K562 (cell line): ENCODE results near the gene SETD1B. TPM values are rescaled to one million over a fixed set of nuclear protein-coding genes. Genes with fewer than 3 reads are reported as not detected.
A peak's percentile ranks its signal among the peaks of the same experiment; 100 is the strongest.

ENCODE experiments used
- ATF1 ChIP-seq, 2 experiments: fragments of 450-650 bp in 1 of 2; IDR thresholded peaks; 2 replicates each; pipeline ENCODE4 v1.6.1; 2016; ENCODE audit warnings: missing compliant biosample characterization in 1 of 2, missing genetic modification characterization in 1 of 2
- CEBPG ChIP-seq, 3 experiments: fragments of 200-800 bp in 1 of 3; sonication (Bioruptor generic) in 1 of 3; sonication (generic) in 1 of 3; formaldehyde crosslinking in 1 of 3; IDR thresholded peaks in 2 of 3; conservative IDR thresholded peaks in 1 of 3; 2 replicates each; pipeline versions ENCODE4 v1.6.1 to v1.8.0; 2016 to 2022; ENCODE audit warnings: missing compliant biosample characterization in 2 of 3, missing genetic modification characterization in 2 of 3, mild to moderate bottlenecking in 1 of 3, missing genetic modification reagents in 1 of 3
- GATAD2A ChIP-seq: fragments of 450-650 bp; IDR thresholded peaks from 2 replicates; pipeline ENCODE4 v1.6.1; 2017
- HMBOX1 ChIP-seq: sonication (generic); IDR thresholded peaks from 2 replicates; pipeline ENCODE4 v1.6.1; 2016
- HNRNPL ChIP-seq: fragments of 200-400 bp; formaldehyde crosslinking; IDR thresholded peaks from 2 replicates; pipeline ENCODE4 v1.6.1; 2017; ENCODE audit warnings: low read depth, mild to moderate bottlenecking, low read length
- KLF16 ChIP-seq: IDR thresholded peaks from 2 replicates; pipeline ENCODE4 v1.6.1; 2016; ENCODE audit warnings: antibody characterized with exemption
- MEF2A ChIP-seq: IDR thresholded peaks from 2 replicates; pipeline ENCODE4 v1.6.1; 2011; ENCODE audit warnings: low read depth, mild to moderate bottlenecking, low read length, moderate library complexity; ENCODE audit not compliant: control insufficient read depth
- MEF2D ChIP-seq: conservative IDR thresholded peaks from 2 replicates; pipeline ENCODE4 v1.6.1; 2016; ENCODE audit warnings: low read depth, missing genetic modification characterization, missing compliant biosample characterization
- MTF1 ChIP-seq: fragments of 250-450 bp; sonication (Bioruptor Pico); IDR thresholded peaks from 2 replicates; pipeline ENCODE4 v1.9.0; 2021; ENCODE audit warnings: moderate library complexity, mild to moderate bottlenecking, inconsistent platforms, borderline replicate concordance
- PCBP2 ChIP-seq: fragments of 200-400 bp; formaldehyde crosslinking; IDR thresholded peaks from 2 replicates; pipeline ENCODE4 v1.6.1; 2018; ENCODE audit warnings: low read length, low read depth, mild to moderate bottlenecking, moderate library complexity; ENCODE audit not compliant: poor library complexity, severe bottlenecking
- PRMT5 ChIP-seq: sonication (generic); formaldehyde crosslinking; IDR thresholded peaks from 2 replicates; pipeline ENCODE4 v1.5.0; 2020; ENCODE audit warnings: missing genetic modification reagents
- RBM34 ChIP-seq: fragments of 200-400 bp; formaldehyde crosslinking; IDR thresholded peaks from 2 replicates; pipeline ENCODE4 v1.6.1; 2018; ENCODE audit warnings: low read length, borderline replicate concordance; ENCODE audit not compliant: insufficient read depth
- RBM39 ChIP-seq: fragments of 200-400 bp; formaldehyde crosslinking; optimal IDR thresholded peaks from 2 replicates; pipeline ENCODE3; 2018; ENCODE audit warnings: low read depth, low read length
- SIN3B ChIP-seq: fragments of 450-650 bp; IDR thresholded peaks from 2 replicates; pipeline ENCODE4 v1.6.1; 2017; ENCODE audit warnings: low read depth, mild to moderate bottlenecking, moderate library complexity
- SMARCC2 ChIP-seq: fragments of 450-650 bp; IDR thresholded peaks from 2 replicates; pipeline ENCODE4 v1.6.1; 2017; ENCODE audit warnings: antibody characterized with exemption, moderate library complexity, mild to moderate bottlenecking, low read depth
- SMC3 ChIP-seq: conservative IDR thresholded peaks from 2 replicates; pipeline ENCODE4 v1.6.1; 2011; ENCODE audit warnings: low read depth, low read length, improper control_type of control experiment; ENCODE audit not compliant: insufficient read depth
- TARDBP ChIP-seq: fragments of 450-650 bp; IDR thresholded peaks from 2 replicates; pipeline ENCODE4 v1.6.1; 2016
- TFAM ChIP-seq: fragments of 250-450 bp; sonication (Bioruptor Pico); conservative IDR thresholded peaks from 2 replicates; pipeline ENCODE4 v1.5.0; 2021; ENCODE audit warnings: mild to moderate bottlenecking, moderate library complexity
- ZBTB1 ChIP-seq: sonication (generic); formaldehyde crosslinking; IDR thresholded peaks from 2 replicates; pipeline ENCODE4 v1.8.1; 2023; ENCODE audit warnings: missing genetic modification reagents, low read depth, mild to moderate bottlenecking, borderline replicate concordance
- ZNF124 ChIP-seq: sonication (generic); formaldehyde crosslinking; IDR thresholded peaks from 2 replicates; pipeline ENCODE4 v1.8.1; 2022; ENCODE audit warnings: missing genetic modification reagents
- ZNF224 ChIP-seq: sonication (generic); formaldehyde crosslinking; IDR thresholded peaks from 2 replicates; pipeline ENCODE4 v1.8.0; 2022; ENCODE audit warnings: mild to moderate bottlenecking, missing genetic modification reagents
- ZNF232 ChIP-seq: sonication (generic); formaldehyde crosslinking; IDR thresholded peaks from 2 replicates; pipeline ENCODE4 v1.8.0; 2022; ENCODE audit warnings: mild to moderate bottlenecking, missing genetic modification reagents
- ZNF395 ChIP-seq: fragments of 200-800 bp; sonication (Bioruptor generic); IDR thresholded peaks from 2 replicates; pipeline ENCODE4 v1.6.1; 2017; ENCODE audit warnings: missing genetic modification characterization, missing compliant biosample characterization
- ZNF41 ChIP-seq: fragments of 250-450 bp; sonication (Bioruptor Pico); conservative IDR thresholded peaks from 2 replicates; pipeline ENCODE4 v1.4.0; 2020; ENCODE audit warnings: mild to moderate bottlenecking
- polyA plus RNA-seq, 8 experiments: library from polyadenylated mRNA; depleted of rRNA in 4 of 8; stranded (reverse) in 5 of 8; unstranded in 3 of 8; fragments of >200 nt; fragmentation: Nextera tagmentation in 2 of 8; fragmentation: Illumina TruSeq in 1 of 8; extraction: Ambion mirVana in 2 of 8; extraction: Trizol in 1 of 8; gene quantifications; 2 replicates each; pipeline versions ENCODE4 v1.2.1 to v1.2.3, GENCODE V29; 2011 to 2014; ENCODE audit warnings: inconsistent platforms in 1 of 8, missing spikeins in 1 of 8
- total RNA-seq, 7 experiments: library from RNA; depleted of rRNA in 6 of 7; stranded (reverse); fragments of >200 nt in 6 of 7; fragmentation: Illumina TruSeq in 2 of 7; extraction: Trizol in 2 of 7; gene quantifications; 2 replicates each; pipeline versions ENCODE4 v1.2.1 to v1.2.3, GENCODE V29; 2011 to 2021; ENCODE audit warnings: low replicate concordance in 1 of 7
- TF ChIP-seq, protein P1 (sequence below), 2 experiments: fragments of 450-650 bp; IDR thresholded peaks; 2 replicates each; pipeline ENCODE4 v1.6.1; 2016

SETD1B gene
- total and polyA plus RNA-seq, 9 of the 15 experiments (the other 6 are each of a cell fraction or from before 2014, with no cell fraction given), result 0.48 to 26.6 (median 2.3) TPM

DNA sequence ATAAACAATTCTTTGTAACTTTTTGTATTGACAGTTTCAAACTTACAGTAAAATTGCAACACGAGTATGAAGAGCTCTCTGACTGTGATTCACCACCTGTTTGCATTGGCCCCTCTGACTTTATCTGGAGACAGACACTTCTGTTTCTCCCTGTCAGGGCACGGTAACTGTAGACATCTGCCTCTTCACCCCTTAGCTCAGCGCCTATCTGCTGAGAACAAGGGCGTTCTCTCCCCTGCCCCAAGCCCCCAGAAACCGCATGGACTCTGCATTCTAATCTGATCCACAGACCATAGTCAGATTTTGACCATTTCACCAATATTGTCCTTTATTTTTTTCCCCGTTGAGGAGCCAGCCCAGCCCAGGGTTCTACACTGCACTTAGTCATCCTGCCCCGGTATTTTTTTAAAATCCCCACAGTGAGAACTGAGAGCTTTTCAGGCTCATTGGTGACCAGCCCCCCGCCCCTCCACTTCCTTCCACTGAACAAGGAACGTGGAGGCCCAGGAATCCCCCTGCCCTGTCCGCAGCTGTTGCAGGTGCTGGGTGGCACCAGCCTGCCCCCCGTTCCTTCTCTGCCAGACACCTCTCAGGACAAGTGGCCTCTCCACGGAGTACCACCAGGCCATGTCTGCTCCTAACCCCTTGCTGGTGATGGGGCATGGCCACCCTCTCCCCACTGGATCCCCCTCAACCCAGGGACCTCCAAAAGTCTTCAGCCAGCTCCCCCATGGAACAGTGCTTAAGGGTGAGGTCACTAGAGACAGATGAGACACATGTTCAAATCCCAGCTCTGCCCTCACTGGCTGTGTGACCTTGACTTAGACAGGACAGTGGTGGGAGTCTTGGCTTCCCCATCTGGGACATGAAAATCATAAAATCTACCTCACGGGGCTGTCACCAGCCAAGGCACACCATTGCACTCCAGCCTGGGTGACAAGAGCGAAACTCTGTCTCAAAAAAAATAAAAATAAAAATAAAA, 21.5 kb upstream of the SETD1B start (continued):
- peak; percentile 26; the same call in 1 of the 2 replicates for TF ChIP-seq ZNF395
- no peak for TF ChIP-seq HMBOX1
- no peak for TF ChIP-seq SIN3B
- no peak for TF ChIP-seq MTF1 (CRISPR knock-in tag)
- TF ChIP-seq GATAD2A, result 0 out of 2 replicates have a peak, but pooled peaks have one; percentile 14
- no peak for TF ChIP-seq ZNF232 (CRISPR knock-in tag)
- no peak for TF ChIP-seq ZNF41 (CRISPR knock-in tag)
- no peak for TF ChIP-seq MEF2D (tag)
- no peak for TF ChIP-seq PRMT5 (CRISPR knock-in tag)
- TF ChIP-seq SMC3, result no peak
- TF ChIP-seq ZBTB1 (CRISPR knock-in tag), result no peak
- TF ChIP-seq TARDBP, result no peak
- no peak for TF ChIP-seq ZNF224
- TF ChIP-seq RBM39, result no peak
- peak; percentile 88 for TF ChIP-seq KLF16
- peak; percentile 37; the same call in 1 of the 2 replicates for TF ChIP-seq CEBPG (CRISPR knock-in tag; IDR thresholded peaks at IDR 0.05)
- no peak for TF ChIP-seq CEBPG (tag; conservative IDR thresholded peaks at IDR 0.05 in 1 of 2, IDR thresholded peaks at IDR 0.05 in 1 of 2)
- TF ChIP-seq TFAM (CRISPR knock-in tag), result no peak
- no peak for TF ChIP-seq RBM34
- TF ChIP-seq PCBP2, result no peak
- no peak for TF ChIP-seq ZNF124
- no peak for TF ChIP-seq MEF2A
- no peak for TF ChIP-seq ATF1 (CRISPR knock-in tag; IDR thresholded peaks at IDR 0.05)
- no peak for TF ChIP-seq ATF1 (tag; IDR thresholded peaks at IDR 0.05)
- TF ChIP-seq, protein P1, sequence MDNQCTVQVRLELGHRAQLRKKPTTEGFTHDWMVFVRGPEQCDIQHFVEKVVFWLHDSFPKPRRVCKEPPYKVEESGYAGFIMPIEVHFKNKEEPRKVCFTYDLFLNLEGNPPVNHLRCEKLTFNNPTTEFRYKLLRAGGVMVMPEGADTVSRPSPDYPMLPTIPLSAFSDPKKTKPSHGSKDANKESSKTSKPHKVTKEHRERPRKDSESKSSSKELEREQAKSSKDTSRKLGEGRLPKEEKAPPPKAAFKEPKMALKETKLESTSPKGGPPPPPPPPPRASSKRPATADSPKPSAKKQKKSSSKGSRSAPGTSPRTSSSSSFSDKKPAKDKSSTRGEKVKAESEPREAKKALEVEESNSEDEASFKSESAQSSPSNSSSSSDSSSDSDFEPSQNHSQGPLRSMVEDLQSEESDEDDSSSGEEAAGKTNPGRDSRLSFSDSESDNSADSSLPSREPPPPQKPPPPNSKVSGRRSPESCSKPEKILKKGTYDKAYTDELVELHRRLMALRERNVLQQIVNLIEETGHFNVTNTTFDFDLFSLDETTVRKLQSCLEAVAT (IDR thresholded peaks at IDR 0.05), result 0 out of 4 replicates have a peak, but pooled peaks of 1 of the 2 experiments have one; percentile 24
- no peak for TF ChIP-seq HNRNPL
- TF ChIP-seq SMARCC2, result no peak
